RWPE1 (cell line): ENCODE measurements around the gene GPR39.

Experiments
- CTCF ChIA-PET: fragments of 350-600 bp; sonication (Branson Sonifier 250); formaldehyde crosslinking; extraction: SDS; loops from one replicate; lab custom pipeline; 2021; lab: Yijun Ruan, JAX
- POLR2A ChIA-PET: fragments of 400-600 bp; formaldehyde crosslinking; extraction: SDS; loops from one replicate; lab custom pipeline; 2020; ENCODE audit warnings: antibody characterized with exemption; ENCODE audit not compliant: low non-redundant PET; lab: Yijun Ruan, JAX
- DNase-seq: peaks from one replicate; pipeline ENCODE4 v3.0.0; 2012; ENCODE audit warnings: low spot score
- H3K27ac ChIP-seq: fragments of 450-650 bp; 2 replicates; pipeline ENCODE4 v1.5.1; 2017
- CTCF ChIP-seq: fragments of 450-650 bp; conservative IDR thresholded peaks from 2 replicates; pipeline ENCODE4 v1.5.1; 2017; ENCODE audit warnings: low read depth, mild to moderate bottlenecking

Gene GPR39

GRCh38 chr2:132475615-132476014, 59.0 kb downstream of the GPR39 start:
- no peak for TF ChIP-seq CTCF

GRCh38 chr2:132477436-132477835, 60.8 kb downstream of the GPR39 start:
- POLR2A ChIA-PET = no interaction called here
- CTCF ChIA-PET = no interaction called here
- no peak for DNase-seq
- no peak for TF ChIP-seq CTCF
- H3K27ac ChIP-seq = no peak overlapping the region

More at GRCh38 chr2:132475615-132476014, 59.0 kb downstream of the GPR39 start:
- H3K27ac ChIP-seq = no peak overlapping the region
- ChIA-PET POLR2A (no interaction called here), CTCF (no interaction called here)
- no peak for DNase-seq

GRCh38 chr2:132477962-132478361, 61.4 kb downstream of the GPR39 start:
- H3K27ac ChIP-seq = no peak overlapping the region
- DNase-seq = no peak
- POLR2A ChIA-PET = no interaction called here
- CTCF ChIA-PET = no interaction called here
- TF ChIP-seq CTCF = no peak

GRCh38 chr2:132478461-132479105, 62.0 kb downstream of the GPR39 start:
- POLR2A ChIA-PET = no interaction called here
- TF ChIP-seq CTCF = no peak
- CTCF ChIA-PET = no interaction called here
- DNase-seq = no peak
- H3K27ac ChIP-seq = no peak overlapping the region

- CTCF ChIA-PET = no interaction called here
- TF ChIP-seq CTCF = no peak
- DNase-seq = no peak
- H3K27ac ChIP-seq = no peak overlapping the region
- POLR2A ChIA-PET = no interaction called here
These were observed 62.5 kb downstream of the GPR39 start for GRCh38 chr2:132479155-132479554.

GRCh38 chr2:132482821-132483220, 66.2 kb downstream of the GPR39 start:
- TF ChIP-seq CTCF = no peak
- H3K27ac ChIP-seq = no peak overlapping the region
- ChIA-PET POLR2A (no interaction called here), CTCF (no interaction called here)
- DNase-seq = no peak

GRCh38 chr2:132484144-132484543, 67.5 kb downstream of the GPR39 start:
- DNase-seq = no peak
- H3K27ac ChIP-seq = no peak overlapping the region
- TF ChIP-seq CTCF = no peak
- ChIA-PET CTCF (interaction anchor here (0.6 kb wide), 1 partner anchor 216 kb away, joined by 3 read pairs; no protein-coding TSS in a partner anchor), POLR2A (no interaction called here)
